Measurements from ENCODE around the gene STRIP1. TPM values are rescaled to one million over a fixed set of nuclear protein-coding genes. Genes with fewer than 3 reads are reported as not detected.

STRIP1 gene
- total and polyA plus RNA-seq, 2 of the 8 experiments (the other 6 are each of a cell fraction or from before 2014, with no cell fraction given): 21.3 to 45.6 TPM

DNA sequence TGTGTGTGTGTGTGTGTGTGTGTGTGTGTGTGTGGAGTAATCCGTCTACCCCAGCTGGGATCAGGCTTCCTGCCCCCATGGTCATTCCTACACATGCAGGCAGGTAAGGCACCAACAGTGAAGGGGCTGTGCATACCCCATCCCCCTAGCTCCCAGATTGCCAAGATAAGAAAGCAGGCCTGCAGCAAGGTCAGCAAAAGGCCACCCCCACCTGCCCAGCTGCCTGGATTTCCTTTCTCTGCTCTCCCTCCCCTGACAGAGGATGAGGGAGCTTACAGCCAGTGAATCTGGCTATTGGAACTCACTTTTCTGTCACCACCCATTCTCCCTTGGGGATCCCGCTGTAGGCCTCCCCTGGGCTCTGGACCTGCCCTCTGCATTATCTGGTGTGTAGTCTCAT, 28.2 kb downstream of the STRIP1 start (continued):
- TF ChIP-seq FOSL1 (IDR thresholded peaks at IDR 0.05; ENCODE audit: insufficient read depth, low read depth, low read length): no peak
